Endometrium (tissue), 2 donors: ENCODE data around the gene ARHGAP6.
A peak's percentile ranks its signal among the peaks of the same experiment; 100 is the strongest.
"Not testable (repeated sequence)": the region's sequence is repeated elsewhere in the genome, so short reads cannot be mapped to it uniquely, and the experiment has no call there.

Source experiments
- FAIRE-seq: peaks from 2 replicates; lab custom pipeline; 2012; peaks lifted over from hg19 to GRCh38; lab: Jason Lieb, UNC
- donor health status: control.
- donor health status: control.

Gene ARHGAP6

GRCh38 chrX:11395859-11396258 lies 269.9 kb downstream of the ARHGAP6 start:
- FAIRE-seq: no peak

- FAIRE-seq: no peak
Measured at GRCh38 chrX:11393949-11394654, 271.6 kb downstream of the ARHGAP6 start.

GRCh38 chrX:11386812-11387211 lies 278.9 kb downstream of the ARHGAP6 start:
- no peak for FAIRE-seq

GRCh38 chrX:11386001-11386523 lies 279.7 kb downstream of the ARHGAP6 start:
- FAIRE-seq: no peak

GRCh38 chrX:11382930-11383329 lies 282.8 kb downstream of the ARHGAP6 start:
- no peak for FAIRE-seq

- no peak for FAIRE-seq
Measured at GRCh38 chrX:11381464-11381863, 284.3 kb downstream of the ARHGAP6 start.

GRCh38 chrX:11380187-11380844 lies 285.4 kb downstream of the ARHGAP6 start:
- no peak for FAIRE-seq

- no peak for FAIRE-seq
Measured at GRCh38 chrX:11376163-11376562, 289.6 kb downstream of the ARHGAP6 start.

GRCh38 chrX:11375614-11376119 lies 290.1 kb downstream of the ARHGAP6 start:
- FAIRE-seq: no peak

- no peak for FAIRE-seq
Measured at GRCh38 chrX:11374570-11374969, 291.1 kb downstream of the ARHGAP6 start.

- FAIRE-seq: no peak
Measured at GRCh38 chrX:11371106-11371505, 294.6 kb downstream of the ARHGAP6 start.

- FAIRE-seq: no peak
Measured at GRCh38 chrX:11367609-11368430, 297.9 kb downstream of the ARHGAP6 start.

- no peak for FAIRE-seq
Measured at GRCh38 chrX:11366998-11367595, 298.6 kb downstream of the ARHGAP6 start.

- peak; percentile 12 for FAIRE-seq
Measured at GRCh38 chrX:11365426-11365825, 300.3 kb downstream of the ARHGAP6 start.

GRCh38 chrX:11364835-11365234 lies 300.9 kb downstream of the ARHGAP6 start:
- FAIRE-seq: no peak

- not testable (repeated sequence) for FAIRE-seq
Measured at GRCh38 chrX:11363825-11364224, 301.9 kb downstream of the ARHGAP6 start.

GRCh38 chrX:11363069-11363594 lies 302.6 kb downstream of the ARHGAP6 start:
- no peak for FAIRE-seq

- not testable (repeated sequence) for FAIRE-seq
Measured at GRCh38 chrX:11361666-11362065, 304.1 kb downstream of the ARHGAP6 start.

GRCh38 chrX:11355944-11356343 lies 309.8 kb downstream of the ARHGAP6 start:
- FAIRE-seq: not testable (repeated sequence)

- no peak for FAIRE-seq
Measured at GRCh38 chrX:11355259-11355909, 310.3 kb downstream of the ARHGAP6 start.

- no peak for FAIRE-seq
Measured at GRCh38 chrX:11352296-11352741, 313.4 kb downstream of the ARHGAP6 start.
